Measurements from ENCODE around the gene TIGD4.

The TIGD4 gene

DNA sequence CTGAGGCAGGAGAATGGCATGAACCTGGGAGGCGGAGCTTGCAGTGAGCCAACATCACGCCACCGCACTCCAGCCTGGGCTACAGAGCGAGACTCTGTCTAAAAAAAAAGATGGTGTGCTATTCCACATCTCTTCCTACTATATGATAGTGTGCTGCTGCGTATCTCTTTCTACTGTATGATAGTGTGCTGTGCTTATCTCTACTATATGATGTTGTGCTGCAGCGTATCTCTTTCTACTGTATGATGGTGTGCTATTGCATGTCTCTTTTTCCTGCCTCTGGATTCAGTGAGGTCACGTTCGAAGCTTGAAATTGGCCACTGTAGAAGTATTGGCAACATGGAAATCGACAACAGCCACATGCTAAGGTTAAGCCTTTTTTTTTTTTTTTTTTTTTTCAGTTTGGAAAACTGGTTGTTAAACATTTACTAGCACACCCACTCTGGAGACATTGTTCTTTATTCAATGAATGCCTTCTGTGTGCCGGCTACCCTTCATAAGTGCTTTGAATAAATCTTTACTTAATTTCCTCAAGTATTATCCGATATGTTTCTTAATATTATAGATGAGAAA is 31.3 kb upstream of the TIGD4 start:
- Histone ChIP-seq H3K4me3 (ENCODE audit: low read depth in 1 of 5, low read length in 5 of 5) (no peak overlapping the region), H3K36me3 (ENCODE audit: control insufficient read depth in 5 of 5, insufficient read depth in 5 of 5, low read length in 5 of 5) (peaks cover 0 to 4% (median 0%) of the 10 kb centered on the region in 5 donors), H3K9me3 (ENCODE audit: control insufficient read depth in 5 of 5, low read length in 5 of 5) (peaks cover 0 to 5% (median 0%) of the 10 kb centered on the region in 5 donors), H3K27ac (ENCODE audit: low read depth, low read length) (no peak overlapping the region), H3K9ac (ENCODE audit: low read length in 5 of 5) (no peak overlapping the region), H3K4me1 (ENCODE audit: control insufficient read depth in 5 of 5, insufficient read depth in 5 of 5, low read length in 5 of 5) (peaks cover 0 to 14% (median 11%) of the 10 kb centered on the region in 5 donors), H3K27me3 (ENCODE audit: control insufficient read depth in 5 of 5, insufficient read depth in 4 of 5, low read length in 5 of 5) (no peaks in the 10 kb centered on the region)

DNA sequence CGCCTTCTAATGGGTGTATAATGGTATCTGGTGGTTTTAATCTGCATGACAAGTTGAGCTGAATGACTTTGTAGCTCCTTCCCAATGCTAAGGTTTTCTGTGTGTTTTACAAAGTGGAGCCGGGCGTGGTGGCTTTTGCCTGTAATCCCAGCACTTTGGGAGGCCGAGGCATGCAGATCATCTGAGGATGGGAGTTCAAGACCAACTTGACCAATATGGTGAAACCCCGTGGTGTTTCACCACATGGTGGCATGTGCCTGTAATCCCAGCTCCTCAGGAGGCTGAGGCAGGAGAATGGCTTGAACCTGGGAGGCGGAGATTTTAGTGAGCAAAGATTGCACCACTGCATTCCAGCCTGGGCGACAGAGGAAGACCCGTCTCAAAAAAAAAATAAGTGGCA is 29.1 kb upstream of the TIGD4 start:
- H3K36me3 ChIP-seq (ENCODE audit: control insufficient read depth in 5 of 5, insufficient read depth in 5 of 5, low read length in 5 of 5) = peaks cover 0 to 4% (median 0%) of the 10 kb centered on the region in 5 donors
- H3K9me3 ChIP-seq (ENCODE audit: control insufficient read depth in 5 of 5, low read length in 5 of 5) = peaks cover 0 to 2% (median 0%) of the 10 kb centered on the region in 5 donors
- H3K4me1 ChIP-seq (ENCODE audit: control insufficient read depth in 5 of 5, insufficient read depth in 5 of 5, low read length in 5 of 5) = no peaks in the 10 kb centered on the region
- H3K27me3 ChIP-seq (ENCODE audit: control insufficient read depth in 5 of 5, insufficient read depth in 4 of 5, low read length in 5 of 5) = no peaks in the 10 kb centered on the region
- H3K4me3 ChIP-seq (ENCODE audit: low read depth in 1 of 5, low read length in 5 of 5) = no peak overlapping the region
- no peak overlapping the region for H3K27ac ChIP-seq (ENCODE audit: low read depth, low read length)
- H3K9ac ChIP-seq (ENCODE audit: low read length in 5 of 5) = no peak overlapping the region

DNA sequence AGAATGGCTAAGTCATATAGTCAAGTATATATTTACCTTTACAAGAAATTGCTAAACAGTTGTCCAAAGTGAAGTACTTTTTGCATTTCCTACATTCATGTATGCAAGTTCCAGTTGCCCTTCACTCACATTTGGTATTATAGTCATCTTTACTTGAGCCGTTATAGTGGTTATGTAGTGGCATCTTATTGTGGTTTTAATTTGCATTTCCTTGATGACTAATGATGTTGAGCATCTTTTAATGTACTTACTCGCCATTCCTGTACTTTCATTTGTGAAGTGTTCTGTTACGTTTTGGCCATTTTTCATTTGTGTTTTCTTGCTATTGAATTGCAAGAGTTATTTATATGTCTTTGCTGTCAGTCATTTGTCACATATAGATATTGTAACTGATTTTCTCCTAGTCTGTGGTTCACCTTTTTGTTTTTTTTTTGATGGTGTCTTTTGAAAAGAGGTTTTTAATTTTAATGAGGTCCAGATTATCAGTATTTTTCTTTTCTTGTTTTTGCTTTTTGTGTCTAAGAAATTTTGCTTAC is 27.8 kb upstream of the TIGD4 start:
- H3K4me3 ChIP-seq (ENCODE audit: low read depth in 1 of 5, low read length in 5 of 5) = no peak overlapping the region
- H3K27me3 ChIP-seq (ENCODE audit: control insufficient read depth in 5 of 5, insufficient read depth in 4 of 5, low read length in 5 of 5) = no peaks in the 10 kb centered on the region
- no peak overlapping the region for H3K9ac ChIP-seq (ENCODE audit: low read length in 5 of 5)
- no peak overlapping the region for H3K27ac ChIP-seq (ENCODE audit: low read depth, low read length)
- H3K9me3 ChIP-seq (ENCODE audit: control insufficient read depth in 5 of 5, low read length in 5 of 5) = peaks cover 0 to 2% (median 0%) of the 10 kb centered on the region in 5 donors
- H3K36me3 ChIP-seq (ENCODE audit: control insufficient read depth in 5 of 5, insufficient read depth in 5 of 5, low read length in 5 of 5) = peaks cover 0 to 4% (median 0%) of the 10 kb centered on the region in 5 donors
- peaks cover 0 to 11% (median 7%) of the 10 kb centered on the region in 5 donors for H3K4me1 ChIP-seq (ENCODE audit: control insufficient read depth in 5 of 5, insufficient read depth in 5 of 5, low read length in 5 of 5)

DNA sequence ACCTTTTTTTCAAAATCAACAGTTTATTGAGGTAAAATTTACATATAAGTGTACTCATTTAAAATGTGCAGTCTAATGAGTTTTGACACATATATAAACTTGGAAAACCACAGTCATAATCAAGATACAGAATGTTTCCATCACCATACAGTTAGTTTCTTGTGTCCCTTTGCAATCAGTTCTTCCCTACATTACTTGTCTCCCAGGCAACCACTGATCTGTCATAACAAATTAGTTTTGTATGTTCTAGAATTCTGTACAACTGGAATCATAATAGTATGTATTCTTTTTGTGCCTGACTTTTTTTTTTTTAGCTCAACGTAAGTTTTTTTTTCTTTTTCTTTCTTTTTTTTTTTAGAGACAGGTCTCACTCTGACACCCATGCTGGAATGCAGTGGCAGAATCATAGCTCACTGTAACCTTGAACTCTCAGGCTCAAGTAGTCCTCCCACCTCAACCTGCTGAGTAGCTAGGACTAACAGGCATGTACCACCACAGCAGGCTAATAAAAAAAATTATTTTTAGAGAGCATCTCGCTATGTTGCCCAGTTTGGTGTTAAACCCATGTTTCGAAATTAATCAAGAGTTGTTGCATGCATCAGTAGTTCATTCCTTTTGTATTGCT is 27.1 kb upstream of the TIGD4 start:
- Histone ChIP-seq H3K27ac (ENCODE audit: low read depth, low read length) (no peak overlapping the region), H3K9ac (ENCODE audit: low read length in 5 of 5) (no peak overlapping the region), H3K36me3 (ENCODE audit: control insufficient read depth in 5 of 5, insufficient read depth in 5 of 5, low read length in 5 of 5) (peaks cover 0 to 4% (median 0%) of the 10 kb centered on the region in 5 donors), H3K4me1 (ENCODE audit: control insufficient read depth in 5 of 5, insufficient read depth in 5 of 5, low read length in 5 of 5) (peaks cover 0 to 11% (median 10%) of the 10 kb centered on the region in 5 donors), H3K4me3 (ENCODE audit: low read depth in 1 of 5, low read length in 5 of 5) (no peak overlapping the region), H3K27me3 (ENCODE audit: control insufficient read depth in 5 of 5, insufficient read depth in 4 of 5, low read length in 5 of 5) (no peaks in the 10 kb centered on the region), H3K9me3 (ENCODE audit: control insufficient read depth in 5 of 5, low read length in 5 of 5) (peaks cover 0 to 2% (median 0%) of the 10 kb centered on the region in 5 donors)

GRCh38 chr4:152805818-152806217 is 26.3 kb upstream of the TIGD4 start:
- no peak overlapping the region for H3K4me3 ChIP-seq (ENCODE audit: low read depth in 1 of 5, low read length in 5 of 5)
- no peaks in the 10 kb centered on the region for H3K27me3 ChIP-seq (ENCODE audit: control insufficient read depth in 5 of 5, insufficient read depth in 4 of 5, low read length in 5 of 5)
- no peak overlapping the region for H3K9ac ChIP-seq (ENCODE audit: low read length in 5 of 5)
- H3K36me3 ChIP-seq (ENCODE audit: control insufficient read depth in 5 of 5, insufficient read depth in 5 of 5, low read length in 5 of 5) = peaks cover 0 to 4% (median 0%) of the 10 kb centered on the region in 5 donors
- no peak overlapping the region for H3K27ac ChIP-seq (ENCODE audit: low read depth, low read length)
- peaks cover 0 to 11% (median 10%) of the 10 kb centered on the region in 5 donors for H3K4me1 ChIP-seq (ENCODE audit: control insufficient read depth in 5 of 5, insufficient read depth in 5 of 5, low read length in 5 of 5)
- peaks cover 0 to 2% (median 0%) of the 10 kb centered on the region in 5 donors for H3K9me3 ChIP-seq (ENCODE audit: control insufficient read depth in 5 of 5, low read length in 5 of 5)

GRCh38 chr4:152805071-152805650 is 25.6 kb upstream of the TIGD4 start:
- Histone ChIP-seq H3K9ac (ENCODE audit: low read length in 5 of 5) (no peak overlapping the region), H3K9me3 (ENCODE audit: control insufficient read depth in 5 of 5, low read length in 5 of 5) (peaks cover 0 to 2% (median 0%) of the 10 kb centered on the region in 5 donors), H3K27me3 (ENCODE audit: control insufficient read depth in 5 of 5, insufficient read depth in 4 of 5, low read length in 5 of 5) (no peaks in the 10 kb centered on the region), H3K27ac (ENCODE audit: low read depth, low read length) (no peak overlapping the region), H3K4me1 (ENCODE audit: control insufficient read depth in 5 of 5, insufficient read depth in 5 of 5, low read length in 5 of 5) (peaks cover 0 to 11% (median 10%) of the 10 kb centered on the region in 5 donors), H3K4me3 (ENCODE audit: low read depth in 1 of 5, low read length in 5 of 5) (no peak overlapping the region), H3K36me3 (ENCODE audit: control insufficient read depth in 5 of 5, insufficient read depth in 5 of 5, low read length in 5 of 5) (peaks cover 0 to 4% (median 0%) of the 10 kb centered on the region in 5 donors)

GRCh38 chr4:152803541-152803940 is 24.0 kb upstream of the TIGD4 start:
- H3K9me3 ChIP-seq (ENCODE audit: control insufficient read depth in 5 of 5, low read length in 5 of 5) = peaks cover 0 to 2% (median 0%) of the 10 kb centered on the region in 5 donors
- no peak overlapping the region for H3K4me3 ChIP-seq (ENCODE audit: low read depth in 1 of 5, low read length in 5 of 5)
- H3K9ac ChIP-seq (ENCODE audit: low read length in 5 of 5) = no peak overlapping the region
- H3K27me3 ChIP-seq (ENCODE audit: control insufficient read depth in 5 of 5, insufficient read depth in 4 of 5, low read length in 5 of 5) = no peaks in the 10 kb centered on the region
- H3K36me3 ChIP-seq (ENCODE audit: control insufficient read depth in 5 of 5, insufficient read depth in 5 of 5, low read length in 5 of 5) = peaks cover 0 to 4% (median 0%) of the 10 kb centered on the region in 5 donors
- H3K4me1 ChIP-seq (ENCODE audit: control insufficient read depth in 5 of 5, insufficient read depth in 5 of 5, low read length in 5 of 5) = peaks cover 0 to 11% (median 10%) of the 10 kb centered on the region in 5 donors
- no peak overlapping the region for H3K27ac ChIP-seq (ENCODE audit: low read depth, low read length)

DNA sequence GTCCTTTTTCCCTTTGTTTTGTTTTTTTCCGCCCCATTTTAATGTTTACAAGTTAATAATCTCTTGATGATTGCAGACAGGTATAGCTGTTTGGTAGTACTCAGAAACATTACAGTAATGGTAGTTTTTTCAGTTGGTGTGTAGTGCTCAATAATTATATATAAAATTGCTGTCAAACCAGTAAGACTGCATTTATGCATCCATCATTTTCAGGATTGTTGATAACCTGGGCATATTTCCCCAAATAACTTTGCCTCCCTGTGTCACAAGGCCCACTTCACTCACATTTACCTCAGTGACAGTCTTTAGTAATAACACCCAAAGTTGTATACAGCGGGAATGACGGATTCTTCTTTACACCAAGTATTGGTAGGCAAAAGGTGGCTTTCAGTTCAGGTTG is 16.4 kb upstream of the TIGD4 start:
- Histone ChIP-seq H3K27ac (ENCODE audit: low read depth, low read length) (no peak overlapping the region), H3K4me3 (ENCODE audit: low read depth in 1 of 5, low read length in 5 of 5) (no peak overlapping the region), H3K9ac (ENCODE audit: low read length in 5 of 5) (no peak overlapping the region), H3K9me3 (ENCODE audit: control insufficient read depth in 5 of 5, low read length in 5 of 5) (no peaks in the 10 kb centered on the region), H3K27me3 (ENCODE audit: control insufficient read depth in 5 of 5, insufficient read depth in 4 of 5, low read length in 5 of 5) (no peaks in the 10 kb centered on the region), H3K36me3 (ENCODE audit: control insufficient read depth in 5 of 5, insufficient read depth in 5 of 5, low read length in 5 of 5) (no peaks in the 10 kb centered on the region), H3K4me1 (ENCODE audit: control insufficient read depth in 5 of 5, insufficient read depth in 5 of 5, low read length in 5 of 5) (peaks cover 0 to 3% (median 0%) of the 10 kb centered on the region in 5 donors)

GRCh38 chr4:152786627-152787026 is 7.1 kb upstream of the TIGD4 start:
- H3K4me1 ChIP-seq (ENCODE audit: control insufficient read depth in 5 of 5, insufficient read depth in 5 of 5, low read length in 5 of 5) = peaks cover 0 to 30% (median 23%) of the 10 kb centered on the region in 5 donors
- no peaks in the 10 kb centered on the region for H3K9me3 ChIP-seq (ENCODE audit: control insufficient read depth in 5 of 5, low read length in 5 of 5)
- no peak overlapping the region for H3K9ac ChIP-seq (ENCODE audit: low read length in 5 of 5)
- no peak overlapping the region for H3K27ac ChIP-seq (ENCODE audit: low read depth, low read length)
- H3K36me3 ChIP-seq (ENCODE audit: control insufficient read depth in 5 of 5, insufficient read depth in 5 of 5, low read length in 5 of 5) = peaks cover 0 to 4% (median 0%) of the 10 kb centered on the region in 5 donors
- H3K4me3 ChIP-seq (ENCODE audit: low read depth in 1 of 5, low read length in 5 of 5) = no peak overlapping the region
- H3K27me3 ChIP-seq (ENCODE audit: control insufficient read depth in 5 of 5, insufficient read depth in 4 of 5, low read length in 5 of 5) = no peaks in the 10 kb centered on the region

Data from subcutaneous abdominal adipose tissue (tissue), 5 donors.